K562 treated with DMSO at 1 percent for 24 hours (cell line): ENCODE measurements around the gene TTC1. TPM values are rescaled to one million over a fixed set of nuclear protein-coding genes. Genes with fewer than 3 reads are reported as not detected.

Experiments
- total RNA-seq: library from RNA; unstranded; fragments of 300-600 nt; gene quantifications from 2 replicates; pipeline ENCODE4 v1.2.3, GENCODE V29; 2022; ENCODE audit warnings: low read depth; ENCODE audit not compliant: insufficient read depth

TTC1 gene
- 49.9 and 60.1 TPM in 2 replicates for total RNA-seq

GRCh38 chr5:160008877-160009590, at the start of gene TTC1:
TTC1 (plus strand) TSS chr5:160009139; CDS start chr5:160010529, 1,390 bp downstream.

Other genes with a start within 250 kb of the TTC1 start
- gene ADRA1B, start 92.7 kb upstream of the TTC1 start, total RNA-seq = not detected in 2 replicates
- gene PWWP2A, start 110.3 kb downstream of the TTC1 start, total RNA-seq = 12.9 and 13.5 TPM in 2 replicates
- not detected in 2 replicates for gene FABP6, start 220.4 kb downstream of the TTC1 start, total RNA-seq